ENCODE data around the gene FLAD1.

The FLAD1 gene

DNA sequence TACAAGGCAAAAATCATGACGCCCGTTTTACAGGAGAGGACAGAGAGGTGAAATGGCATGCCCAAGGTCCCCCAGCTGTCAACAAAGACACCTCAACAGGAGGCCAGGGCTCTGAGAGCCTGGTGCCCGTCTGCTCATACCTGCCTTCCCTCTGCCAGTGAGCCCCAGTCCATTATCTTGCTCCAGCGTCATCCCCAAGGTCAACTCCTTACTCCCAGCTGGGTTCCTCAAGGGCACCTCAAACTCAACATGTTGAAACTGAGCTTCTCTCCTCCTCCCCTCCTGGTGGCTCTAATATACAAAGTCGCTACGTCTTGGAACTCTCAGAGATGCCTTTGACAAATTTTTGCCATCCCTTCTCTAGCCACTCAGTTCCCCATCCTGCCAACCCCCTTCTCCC, 30.5 kb upstream of the FLAD1 start:
- no peak for DNase-seq

GRCh38 chr1:154953611-154954038, 29.5 kb upstream of the FLAD1 start:
- no peak for DNase-seq

DNA sequence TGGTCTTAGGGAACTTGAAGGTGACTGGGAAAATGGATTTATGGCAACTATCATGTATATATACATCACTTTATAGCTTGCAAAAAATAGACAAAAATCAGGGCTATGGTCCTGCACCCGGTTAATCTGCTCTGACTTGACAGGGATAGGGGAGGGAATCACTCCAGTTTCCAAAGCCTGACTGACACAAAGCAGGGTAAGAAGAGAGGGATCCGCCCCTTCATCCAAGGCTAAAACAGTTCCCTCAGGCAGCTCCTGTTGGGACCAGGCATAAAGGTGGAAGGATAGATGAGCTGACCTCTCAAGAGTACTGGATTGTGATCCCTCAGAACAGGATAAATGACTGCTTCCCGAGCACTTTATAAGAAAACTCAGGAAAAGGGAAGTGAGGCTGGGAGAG, 28.6 kb upstream of the FLAD1 start:
- no peak for DNase-seq

GRCh38 chr1:154955039-154955717, 28.0 kb upstream of the FLAD1 start:
- no peak for DNase-seq

- no peak for DNase-seq
Measured at GRCh38 chr1:154955718-154956543, 27.2 kb upstream of the FLAD1 start, which contains the start of gene PBXIP1. TSS of gene PBXIP1 (minus strand) at chr1:154956099. CDS start at chr1:154953721, 2,378 bp downstream.

DNA sequence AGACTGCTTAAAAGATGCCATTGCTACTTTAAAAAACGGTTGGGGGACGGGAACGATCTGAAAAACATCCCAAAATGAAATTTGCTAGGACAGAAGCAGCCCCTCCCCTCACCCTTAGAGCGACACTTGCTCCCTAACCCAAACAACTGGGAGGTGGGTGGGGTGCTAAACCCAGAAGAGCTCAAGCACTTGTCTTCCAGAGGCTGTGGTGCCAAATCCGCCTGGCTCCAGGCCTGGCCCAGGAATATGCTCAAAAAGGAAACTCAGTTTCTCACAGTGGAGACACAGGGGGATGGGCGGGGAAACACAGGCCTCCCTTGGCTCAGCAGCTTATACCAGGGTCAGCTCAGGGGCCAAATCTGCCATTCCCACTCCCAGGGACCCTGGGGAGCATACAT, 26.6 kb upstream of the FLAD1 start:
- DNase-seq, result no peak

DNA sequence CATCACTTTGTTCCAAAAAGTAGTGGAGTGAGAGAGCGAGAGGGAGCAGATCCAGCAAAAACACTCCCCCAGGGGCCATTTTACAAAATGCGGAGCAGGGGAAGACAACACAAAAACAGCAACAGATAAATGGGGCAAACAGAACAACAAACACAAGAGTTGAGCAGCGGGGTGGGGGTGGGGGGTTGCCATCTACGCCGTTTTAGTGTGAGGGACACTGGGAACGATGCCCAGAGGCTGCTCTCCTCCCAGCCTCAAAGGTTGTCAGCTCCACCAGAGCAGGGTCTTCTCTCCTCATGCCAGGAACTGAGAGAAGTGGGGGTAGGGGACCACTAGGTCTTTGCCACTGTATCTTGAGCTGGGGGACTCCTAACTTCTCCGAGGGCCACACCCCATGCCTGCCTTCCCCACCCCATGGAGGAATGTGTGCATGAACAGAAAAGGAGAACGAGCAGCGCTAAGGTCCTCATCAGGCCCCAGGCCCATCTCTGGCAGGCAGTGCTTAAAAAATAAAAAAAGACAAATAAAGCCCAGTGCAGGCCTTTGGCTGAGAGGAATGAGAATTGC, 26.0 kb upstream of the FLAD1 start:
- no peak for DNase-seq

DNA sequence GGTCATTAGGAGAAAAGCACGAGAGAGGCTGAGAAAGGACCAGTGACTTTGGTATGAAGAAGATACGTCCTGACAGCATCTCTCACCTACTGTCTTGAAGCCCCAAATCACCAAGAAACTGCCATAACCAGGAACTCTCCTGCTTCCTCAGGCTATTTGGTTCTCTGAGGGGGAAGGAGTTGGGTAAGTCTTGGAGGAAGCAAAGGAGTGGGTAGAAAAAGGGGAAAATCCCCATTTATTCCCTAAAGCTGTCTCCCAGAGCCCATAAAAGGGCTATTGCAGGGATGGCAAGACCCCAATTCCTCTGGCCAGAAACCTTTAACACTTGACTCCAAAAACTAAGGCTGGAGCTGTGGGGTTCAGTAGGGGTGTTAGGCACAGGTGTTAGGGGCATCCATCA, 25.1 kb upstream of the FLAD1 start:
- no peak for DNase-seq

GRCh38 chr1:154958681-154959425, 24.3 kb upstream of the FLAD1 start:
- DNase-seq, result no peak

DNA sequence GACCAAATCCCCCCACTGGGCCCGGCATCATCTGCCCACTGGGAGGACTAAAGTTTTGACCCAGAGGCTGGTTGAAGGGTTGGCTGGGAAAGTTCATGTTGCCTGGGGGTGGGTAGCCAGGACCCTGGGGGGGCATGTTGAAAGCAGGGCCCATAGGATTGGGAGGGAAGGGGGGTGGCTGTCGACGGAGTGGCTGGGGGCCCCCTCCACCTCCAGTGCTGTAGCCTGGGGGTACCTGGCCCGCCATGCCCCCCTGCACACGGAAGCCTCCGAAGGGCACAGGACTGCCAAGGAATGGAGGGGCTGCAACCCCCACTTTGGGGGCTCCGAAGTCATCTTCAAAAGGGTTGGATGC, 23.7 kb upstream of the FLAD1 start:
- DNase-seq, result no peak

- DNase-seq, result no peak
Measured at GRCh38 chr1:154960446-154961136, 22.6 kb upstream of the FLAD1 start.

DNA sequence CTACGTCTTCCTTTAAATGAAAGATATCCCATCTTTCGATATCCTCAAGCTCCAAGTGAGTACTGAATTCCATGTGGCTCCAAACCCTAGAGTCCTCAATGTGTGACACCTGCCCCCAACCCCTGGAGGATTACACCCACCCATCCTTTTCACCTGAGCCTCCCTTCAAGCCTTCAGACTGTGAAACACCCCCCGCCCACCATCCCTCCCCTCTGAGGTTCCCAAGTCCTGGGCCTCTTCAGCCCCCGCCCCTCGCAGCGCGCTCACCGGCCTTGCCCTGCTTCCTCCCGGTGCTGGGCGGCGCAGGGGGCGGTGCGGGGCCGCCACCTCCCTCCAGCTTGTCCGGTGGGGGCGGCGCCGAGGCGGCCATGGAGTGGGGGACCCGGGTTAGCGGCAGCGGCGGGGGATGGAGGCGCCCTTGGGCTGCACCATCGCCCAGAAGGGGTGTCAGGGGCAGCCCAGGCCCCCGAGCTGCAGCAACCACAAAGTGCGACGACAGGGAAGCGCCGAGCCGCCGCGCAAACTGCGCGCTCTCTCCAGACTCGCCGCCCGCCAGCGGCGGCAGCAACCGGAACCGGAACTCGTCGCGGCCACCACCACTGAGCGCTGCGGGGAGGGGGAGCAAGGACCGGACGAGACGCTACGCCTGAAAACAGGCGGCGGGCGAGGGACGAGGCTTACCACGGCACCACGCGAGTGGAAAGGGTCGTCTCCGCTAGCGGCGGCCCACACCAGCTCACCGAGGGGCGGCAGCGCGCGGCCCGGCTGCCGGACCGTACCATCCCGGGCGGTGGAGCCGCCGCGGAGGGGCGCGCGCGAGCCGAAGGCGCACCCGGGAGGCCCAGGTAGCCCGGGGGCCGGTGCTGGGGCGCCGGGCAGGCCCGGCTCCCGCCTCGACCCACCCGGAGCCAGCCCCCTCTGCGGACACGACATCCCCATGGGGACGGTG, 21.7 kb upstream of the FLAD1 start, which contains the start of gene PYGO2:
Gene PYGO2 (minus strand): TSS at position 576 of the 949 bp plus-strand sequence. CDS start 206 bp downstream, at position 370.
- no peak for DNase-seq

DNA sequence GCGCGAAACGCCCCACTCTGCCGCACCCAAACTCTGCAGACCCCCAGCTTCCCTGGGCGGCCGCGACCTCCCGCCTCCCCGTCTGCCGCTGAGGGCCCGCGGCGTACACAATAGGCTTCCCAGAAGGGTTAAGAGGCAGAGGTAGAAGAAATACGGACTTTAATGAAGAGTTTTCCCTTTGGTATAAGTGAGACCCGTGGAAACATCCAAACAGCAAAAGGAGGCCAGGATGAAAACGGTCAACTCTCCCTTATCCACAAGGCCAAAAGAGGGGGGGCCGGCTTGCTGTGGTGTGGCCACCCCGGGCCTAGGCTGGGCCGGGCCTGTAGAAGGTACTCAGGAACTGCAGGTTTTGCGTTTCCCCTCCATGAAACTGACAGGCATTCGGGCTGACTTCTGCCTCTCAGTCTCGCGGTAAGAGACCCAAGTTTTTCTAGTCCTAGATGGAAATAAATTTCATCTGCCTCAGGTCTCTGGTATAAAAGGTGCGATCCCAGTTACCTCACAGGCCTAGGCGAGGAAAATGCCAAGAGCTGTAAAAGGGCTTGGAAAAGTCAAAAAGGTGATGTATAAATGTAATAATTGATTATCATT, 20.9 kb upstream of the FLAD1 start:
- DNase-seq, result no peak

- DNase-seq, result no peak
Measured at GRCh38 chr1:154962795-154963330, 20.3 kb upstream of the FLAD1 start.

- no peak for DNase-seq
Measured at GRCh38 chr1:154963643-154964042, 19.5 kb upstream of the FLAD1 start.

GRCh38 chr1:154964359-154964758, 18.8 kb upstream of the FLAD1 start:
- no peak for DNase-seq

DNA sequence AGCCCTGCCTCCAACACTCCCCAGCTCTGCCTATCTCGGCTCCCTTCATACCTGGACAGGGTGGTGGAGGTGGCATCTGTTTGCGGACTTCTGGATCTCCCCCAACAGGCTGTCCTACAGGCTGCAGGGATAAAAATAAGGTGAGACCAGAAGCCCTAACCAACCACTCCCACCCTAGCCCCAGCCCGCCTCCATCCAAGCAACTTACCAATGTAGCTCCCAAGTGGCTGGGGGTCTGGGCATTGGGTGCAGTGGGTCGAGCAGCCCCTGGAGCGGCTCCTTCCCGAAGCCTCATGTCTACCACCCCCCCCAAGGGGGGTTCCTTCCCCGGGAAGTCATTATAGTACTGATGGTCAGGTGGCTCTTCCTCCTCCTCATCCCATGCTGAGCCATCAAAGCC, 17.0 kb upstream of the FLAD1 start:
- no peak for DNase-seq

- no peak for DNase-seq
Measured at GRCh38 chr1:154967331-154967950, 15.7 kb upstream of the FLAD1 start.

- DNase-seq, result no peak
Measured at GRCh38 chr1:154968731-154969130, 14.4 kb upstream of the FLAD1 start.

DNA sequence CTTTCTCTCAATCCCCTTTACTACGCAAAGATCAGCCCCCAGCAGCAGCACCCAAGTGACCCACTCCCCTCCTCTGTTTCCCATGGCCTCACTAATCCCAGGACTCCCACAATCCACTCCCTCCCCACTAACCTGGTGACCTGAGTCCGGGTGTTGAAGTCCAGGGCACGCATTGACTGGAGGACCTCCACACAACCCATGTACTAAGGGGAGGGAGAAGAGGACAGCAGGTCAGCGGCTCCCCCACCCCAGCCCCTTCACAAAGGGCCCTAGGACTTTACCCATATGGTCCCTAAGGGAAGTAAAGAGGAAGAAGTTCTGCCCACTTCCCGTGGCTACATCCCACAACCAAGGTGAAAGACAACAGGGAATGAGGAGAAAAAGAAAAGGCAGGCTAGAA, 13.9 kb upstream of the FLAD1 start:
- no peak for DNase-seq

Measured in cortex of kidney (tissue), 1 donor.